ENCODE data around the gene KRT15. TPM values are rescaled to one million over a fixed set of nuclear protein-coding genes. Genes with fewer than 3 reads are reported as not detected.

The KRT15 gene
- total RNA-seq, 2 donors from 2014 or later: 0.68 TPM; not detected in 1

GRCh38 chr17:41507315-41507880, 11.3 kb downstream of the KRT15 start:
- TF ChIP-seq, protein P1, sequence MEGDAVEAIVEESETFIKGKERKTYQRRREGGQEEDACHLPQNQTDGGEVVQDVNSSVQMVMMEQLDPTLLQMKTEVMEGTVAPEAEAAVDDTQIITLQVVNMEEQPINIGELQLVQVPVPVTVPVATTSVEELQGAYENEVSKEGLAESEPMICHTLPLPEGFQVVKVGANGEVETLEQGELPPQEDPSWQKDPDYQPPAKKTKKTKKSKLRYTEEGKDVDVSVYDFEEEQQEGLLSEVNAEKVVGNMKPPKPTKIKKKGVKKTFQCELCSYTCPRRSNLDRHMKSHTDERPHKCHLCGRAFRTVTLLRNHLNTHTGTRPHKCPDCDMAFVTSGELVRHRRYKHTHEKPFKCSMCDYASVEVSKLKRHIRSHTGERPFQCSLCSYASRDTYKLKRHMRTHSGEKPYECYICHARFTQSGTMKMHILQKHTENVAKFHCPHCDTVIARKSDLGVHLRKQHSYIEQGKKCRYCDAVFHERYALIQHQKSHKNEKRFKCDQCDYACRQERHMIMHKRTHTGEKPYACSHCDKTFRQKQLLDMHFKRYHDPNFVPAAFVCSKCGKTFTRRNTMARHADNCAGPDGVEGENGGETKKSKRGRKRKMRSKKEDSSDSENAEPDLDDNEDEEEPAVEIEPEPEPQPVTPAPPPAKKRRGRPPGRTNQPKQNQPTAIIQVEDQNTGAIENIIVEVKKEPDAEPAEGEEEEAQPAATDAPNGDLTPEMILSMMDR (IDR thresholded peaks at IDR 0.05): no peak
- no peak overlapping the region for H3K4me3 ChIP-seq
- H3K27ac ChIP-seq: no peak overlapping the region
- H3K27me3 ChIP-seq (replicated peaks; ENCODE audit: insufficient read depth): no peaks in the 10 kb centered on the region
- H3K36me3 ChIP-seq: no peaks in the 10 kb centered on the region
- H3K9me3 ChIP-seq: no peaks in the 10 kb centered on the region
- ATAC-seq (ENCODE audit: insufficient number of reproducible peaks, low FRiP score, low read depth) (no peak), DNase-seq (ENCODE audit: low spot score) (no peak)
- no peaks in the 10 kb centered on the region for H3K4me1 ChIP-seq (ENCODE audit: control insufficient read depth in 1 of 2, low read depth in 2 of 2)

DNA sequence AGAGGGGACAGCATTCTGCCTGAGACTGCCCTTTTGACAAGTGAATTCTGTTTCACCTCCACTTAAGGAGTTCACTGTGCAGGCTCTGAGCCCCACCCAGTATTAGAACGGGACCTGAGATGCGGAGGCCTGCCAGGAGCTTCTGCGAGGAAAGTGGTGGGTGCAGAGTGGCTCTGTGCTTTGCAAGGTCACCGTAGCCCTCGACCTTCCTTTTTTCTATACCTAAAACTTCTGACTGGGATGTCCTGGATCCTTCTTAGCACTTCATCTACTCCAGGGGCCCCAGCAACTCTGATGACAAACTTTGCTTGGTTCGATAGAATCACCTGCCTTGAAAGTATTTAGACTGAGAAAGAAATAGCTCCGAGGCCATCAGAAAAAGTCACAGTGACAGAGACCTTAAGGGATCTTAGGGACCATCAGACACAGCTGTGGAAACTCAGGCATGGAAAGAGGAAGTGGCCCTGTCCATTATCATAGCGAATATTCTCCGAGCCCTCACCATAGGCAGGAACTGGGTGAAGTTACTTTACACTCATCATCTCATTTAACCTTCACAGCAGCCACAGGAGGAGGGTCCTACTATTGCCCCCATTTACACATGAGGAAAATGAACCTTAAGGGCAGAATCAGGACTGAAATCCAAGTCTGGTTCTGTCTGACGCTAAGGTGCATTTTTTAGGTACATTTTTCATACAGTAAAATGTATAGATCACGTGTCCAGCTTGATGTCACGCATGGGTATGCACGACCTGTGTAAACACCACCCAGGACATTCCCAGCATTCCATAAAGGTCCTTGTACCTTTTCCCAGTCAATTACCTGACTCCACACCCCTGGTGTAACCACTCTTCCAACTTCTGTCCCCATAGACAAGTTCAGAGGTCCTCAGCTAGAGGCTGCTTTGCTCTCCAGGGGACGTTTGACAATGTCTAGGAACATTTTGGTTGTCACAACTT, 12.6 kb downstream of the KRT15 start:
- Histone ChIP-seq H3K4me1 (ENCODE audit: control insufficient read depth in 1 of 2, low read depth in 2 of 2) (no peaks in the 10 kb centered on the region), H3K36me3 (no peaks in the 10 kb centered on the region), H3K27me3 (replicated peaks; ENCODE audit: insufficient read depth) (no peaks in the 10 kb centered on the region), H3K9me3 (no peaks in the 10 kb centered on the region), H3K27ac (no peak overlapping the region), H3K4me3 (no peak overlapping the region)
- no peak for DNase-seq (ENCODE audit: low spot score)
- TF ChIP-seq, protein P1 (IDR thresholded peaks at IDR 0.05): no peak
- ATAC-seq (ENCODE audit: insufficient number of reproducible peaks, low FRiP score, low read depth): no peak

- Histone ChIP-seq H3K4me3 (no peak within 1 kb of the TSS), H3K27ac (no peak within 1 kb of the TSS)
- no peak for ATAC-seq (ENCODE audit: insufficient number of reproducible peaks, low FRiP score, low read depth)
Measured at GRCh38 chr17:41505007-41505808, 13.5 kb downstream of the KRT15 start, which contains the start of gene KRT13. TSS of gene KRT13 (minus strand) at chr17:41505612. CDS start at chr17:41505550, 62 bp downstream.

DNA sequence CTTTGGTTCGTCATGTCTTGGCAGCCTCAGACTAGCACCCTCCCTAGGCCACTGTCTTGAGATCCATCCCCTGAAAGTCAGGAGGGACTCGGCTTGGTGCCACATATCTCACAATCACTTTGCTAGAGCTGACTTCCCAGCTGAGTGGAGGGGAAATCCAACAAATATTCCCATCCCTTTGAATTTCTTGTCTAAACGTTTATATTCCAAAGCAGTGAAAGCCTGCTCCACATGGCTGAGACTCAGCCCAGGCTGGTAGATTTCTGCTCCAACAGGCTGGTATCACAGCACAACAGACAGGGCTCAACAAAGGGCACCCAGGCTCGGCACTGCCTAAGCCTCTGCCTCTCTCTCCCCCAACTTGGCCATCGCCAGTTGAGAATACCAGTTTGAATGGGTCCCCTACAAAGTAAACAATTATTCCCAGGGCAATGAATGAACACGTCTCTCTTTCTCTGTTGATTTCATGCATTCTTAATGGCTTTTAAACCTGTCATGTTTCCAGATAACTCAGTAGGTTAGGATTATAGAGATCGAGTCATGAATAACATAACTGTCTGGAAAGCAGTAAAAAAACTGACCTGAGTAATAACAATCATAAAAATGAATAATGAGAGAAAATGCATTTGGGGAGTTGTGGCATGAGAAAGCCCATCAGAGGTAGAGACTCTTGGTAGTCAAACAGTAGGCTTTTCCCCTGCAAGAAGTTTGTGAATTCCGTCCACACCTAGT, 14.3 kb downstream of the KRT15 start:
- DNase-seq (ENCODE audit: low spot score) (no peak), ATAC-seq (ENCODE audit: insufficient number of reproducible peaks, low FRiP score, low read depth) (no peak)
- TF ChIP-seq, protein P1 (IDR thresholded peaks at IDR 0.05): no peak
- no peaks in the 10 kb centered on the region for H3K9me3 ChIP-seq
- H3K27me3 ChIP-seq (replicated peaks; ENCODE audit: insufficient read depth): no peaks in the 10 kb centered on the region
- no peak overlapping the region for H3K27ac ChIP-seq
- H3K4me3 ChIP-seq: no peak overlapping the region
- no peaks in the 10 kb centered on the region for H3K4me1 ChIP-seq (ENCODE audit: control insufficient read depth in 1 of 2, low read depth in 2 of 2)
- no peaks in the 10 kb centered on the region for H3K36me3 ChIP-seq

More at GRCh38 chr17:41505007-41505808, 13.5 kb downstream of the KRT15 start, which contains the start of gene KRT13:
- Histone ChIP-seq H3K36me3 (no peaks in the 10 kb centered on the region), H3K27me3 (replicated peaks; ENCODE audit: insufficient read depth) (no peaks in the 10 kb centered on the region), H3K9me3 (no peaks in the 10 kb centered on the region), H3K4me1 (ENCODE audit: control insufficient read depth in 1 of 2, low read depth in 2 of 2) (no peaks in the 10 kb centered on the region)
- TF ChIP-seq, protein P1 (IDR thresholded peaks at IDR 0.05): no peak
- no peak for DNase-seq (ENCODE audit: low spot score)

All from thoracic aorta (tissue), 2 donors.